Choroid plexus epithelial cell (primary cell): ENCODE results near the gene NTRK3.

ENCODE experiments used
- DNase-seq: peaks from one replicate; pipeline ENCODE4 v3.0.0-alpha.2; 2010; ENCODE audit warnings: low read depth
- H3K4me3 ChIP-seq: 2 replicates; pipeline ENCODE4 v1.5.1; 2011; ENCODE audit warnings: low read depth, mild to moderate bottlenecking, control low read depth, low read length, moderate library complexity
- CTCF ChIP-seq: conservative IDR thresholded peaks from 2 replicates; pipeline ENCODE4 v1.5.1; 2011; ENCODE audit warnings: low read depth, mild to moderate bottlenecking, control low read depth, inconsistent platforms, low read length, moderate library complexity

Gene NTRK3

GRCh38 chr15:88288661-88289060 lies 32.1 kb upstream of the NTRK3 start:
- no peak for DNase-seq
- TF ChIP-seq CTCF, result no peak
- H3K4me3 ChIP-seq, result no peak overlapping the region

- TF ChIP-seq CTCF, result no peak
- DNase-seq, result no peak
Observed at GRCh38 chr15:88288206-88288605, 31.7 kb upstream of the NTRK3 start.

GRCh38 chr15:88284318-88284998 lies 27.9 kb upstream of the NTRK3 start:
- H3K4me3 ChIP-seq, result no peak overlapping the region
- TF ChIP-seq CTCF, result no peak
- DNase-seq, result no peak

More at GRCh38 chr15:88288206-88288605, 31.7 kb upstream of the NTRK3 start:
- H3K4me3 ChIP-seq, result no peak overlapping the region

GRCh38 chr15:88282614-88283013 lies 26.1 kb upstream of the NTRK3 start:
- no peak for TF ChIP-seq CTCF
- no peak overlapping the region for H3K4me3 ChIP-seq
- no peak for DNase-seq

GRCh38 chr15:88276821-88277410 lies 20.4 kb upstream of the NTRK3 start:
- no peak overlapping the region for H3K4me3 ChIP-seq
- TF ChIP-seq CTCF, result no peak
- no peak for DNase-seq

GRCh38 chr15:88275804-88276203 lies 19.3 kb upstream of the NTRK3 start:
- DNase-seq, result no peak
- no peak for TF ChIP-seq CTCF
- no peak overlapping the region for H3K4me3 ChIP-seq
